Stimulated activated CD4-positive, alpha-beta T cell treated with anti-CD3 and anti-CD28 coated beads, Interleukin-1b, Interleukin-23, amount 100 ng/mL, for 24 hours (primary cell): ENCODE results near the gene R3HCC1L.

Experiments
- DNase-seq, 4 experiments: peaks; one replicate each; pipeline ENCODE4 v3.0.0-alpha.2; 2020; ENCODE audit warnings: low read depth in 4 of 4, low spot score in 1 of 4

R3HCC1L gene

GRCh38 chr10:98259606-98260315 lies 125.3 kb downstream of the R3HCC1L start:
- DNase-seq = no peak

GRCh38 chr10:98260350-98260749 lies 125.9 kb downstream of the R3HCC1L start:
- DNase-seq = no peak

GRCh38 chr10:98260752-98261151 lies 126.3 kb downstream of the R3HCC1L start:
- DNase-seq = no peak

- DNase-seq = no peak
Observed at GRCh38 chr10:98261436-98262277, 127.2 kb downstream of the R3HCC1L start.

- DNase-seq = no peak
Observed at GRCh38 chr10:98262571-98262970, 128.1 kb downstream of the R3HCC1L start.

- DNase-seq = no peak
Observed at GRCh38 chr10:98263088-98263487, 128.6 kb downstream of the R3HCC1L start.

- DNase-seq = no peak
Observed at GRCh38 chr10:98264378-98265065, 130.1 kb downstream of the R3HCC1L start.

- no peak for DNase-seq
Observed at GRCh38 chr10:98265403-98266378, 131.2 kb downstream of the R3HCC1L start.

- DNase-seq = no peak
Observed at GRCh38 chr10:98266647-98267046, 132.2 kb downstream of the R3HCC1L start.

- no peak for DNase-seq
Observed at GRCh38 chr10:98267069-98267893, 132.8 kb downstream of the R3HCC1L start.

GRCh38 chr10:98267894-98268693 lies 133.6 kb downstream of the R3HCC1L start, which contains the start of gene LOXL4:
TSS of gene LOXL4 (minus strand) at chr10:98268194. CDS start at chr10:98263019, 5,175 bp downstream.
- no peak for DNase-seq

- no peak for DNase-seq
Observed at GRCh38 chr10:98268694-98269431, 134.4 kb downstream of the R3HCC1L start.

GRCh38 chr10:98269435-98269912 lies 135.0 kb downstream of the R3HCC1L start:
- DNase-seq = no peak

- DNase-seq = no peak
Observed at GRCh38 chr10:98270073-98270740, 135.8 kb downstream of the R3HCC1L start.

GRCh38 chr10:98270786-98271185 lies 136.3 kb downstream of the R3HCC1L start:
- no peak for DNase-seq

- no peak for DNase-seq
Observed at GRCh38 chr10:98272245-98272644, 137.8 kb downstream of the R3HCC1L start.

GRCh38 chr10:98272656-98273055 lies 138.2 kb downstream of the R3HCC1L start:
- DNase-seq = no peak
